ENCODE results near the gene TVP23C. TPM values are rescaled to one million over a fixed set of nuclear protein-coding genes. Genes with fewer than 3 reads are reported as not detected.
"Not testable (repeated sequence)": the region's sequence is repeated elsewhere in the genome, so short reads cannot be mapped to it uniquely, and the experiment has no call there.

Gene TVP23C
- total RNA-seq, 4 donors from 2014 or later, result 3.8 to 17.0 (median 8.4) TPM

DNA sequence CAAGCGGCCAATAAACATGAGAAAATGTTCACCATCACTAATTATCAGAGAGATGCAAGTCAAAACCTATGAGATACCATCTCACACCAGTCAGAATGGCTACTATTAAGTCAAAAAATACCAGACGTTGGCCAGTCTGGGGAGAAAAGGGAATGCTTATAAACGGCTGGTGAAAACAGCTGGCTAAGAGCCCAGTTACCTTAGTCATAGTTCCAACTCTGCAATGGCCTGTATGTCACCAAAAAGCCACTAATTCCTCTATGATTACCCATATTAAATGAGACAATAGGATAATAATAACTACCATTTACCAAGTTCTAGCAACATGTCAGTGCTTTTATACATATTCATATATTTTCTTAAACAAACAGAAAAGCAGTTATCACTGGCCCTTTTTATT lies 52.9 kb downstream of the TVP23C start:
- H3K27ac ChIP-seq, result no peak overlapping the region
- peaks cover 0 to 15% of the 10 kb centered on the region in 2 donors for H3K36me3 ChIP-seq
- H3K4me1 ChIP-seq, result peaks cover 8 to 51% (median 17%) of the 10 kb centered on the region in 3 donors
- whole genome bisulfite sequencing, 2 donors (ENCODE audit: low coverage in 1 of 2), result 32 to 47% methylated on average over 3 of the region's 3 CpGs
- no peak overlapping the region for H3K4me3 ChIP-seq
- H3K9me3 ChIP-seq, result no peaks in the 10 kb centered on the region
- ATAC-seq, result no peak
- H3K27me3 ChIP-seq, result no peaks in the 10 kb centered on the region
- TF ChIP-seq POLR2AphosphoS5 (IDR thresholded peaks at IDR 0.05) (peak; percentile 22), EP300 (IDR thresholded peaks at IDR 0.05) (no peak), POLR2A (IDR thresholded peaks at IDR 0.05) (no peak)
- TF ChIP-seq, protein P1, sequence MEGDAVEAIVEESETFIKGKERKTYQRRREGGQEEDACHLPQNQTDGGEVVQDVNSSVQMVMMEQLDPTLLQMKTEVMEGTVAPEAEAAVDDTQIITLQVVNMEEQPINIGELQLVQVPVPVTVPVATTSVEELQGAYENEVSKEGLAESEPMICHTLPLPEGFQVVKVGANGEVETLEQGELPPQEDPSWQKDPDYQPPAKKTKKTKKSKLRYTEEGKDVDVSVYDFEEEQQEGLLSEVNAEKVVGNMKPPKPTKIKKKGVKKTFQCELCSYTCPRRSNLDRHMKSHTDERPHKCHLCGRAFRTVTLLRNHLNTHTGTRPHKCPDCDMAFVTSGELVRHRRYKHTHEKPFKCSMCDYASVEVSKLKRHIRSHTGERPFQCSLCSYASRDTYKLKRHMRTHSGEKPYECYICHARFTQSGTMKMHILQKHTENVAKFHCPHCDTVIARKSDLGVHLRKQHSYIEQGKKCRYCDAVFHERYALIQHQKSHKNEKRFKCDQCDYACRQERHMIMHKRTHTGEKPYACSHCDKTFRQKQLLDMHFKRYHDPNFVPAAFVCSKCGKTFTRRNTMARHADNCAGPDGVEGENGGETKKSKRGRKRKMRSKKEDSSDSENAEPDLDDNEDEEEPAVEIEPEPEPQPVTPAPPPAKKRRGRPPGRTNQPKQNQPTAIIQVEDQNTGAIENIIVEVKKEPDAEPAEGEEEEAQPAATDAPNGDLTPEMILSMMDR (IDR thresholded peaks at IDR 0.05), result no peak

- H3K9me3 ChIP-seq, result no peaks in the 10 kb centered on the region
- H3K27me3 ChIP-seq, result no peaks in the 10 kb centered on the region
- H3K4me1 ChIP-seq, result peaks cover 8 to 41% (median 15%) of the 10 kb centered on the region in 3 donors
- H3K4me3 ChIP-seq, result no peak overlapping the region
- TF ChIP-seq EP300 (IDR thresholded peaks at IDR 0.05), result no peak
- TF ChIP-seq POLR2A (IDR thresholded peaks at IDR 0.05), result no peak
- WGBS, 2 donors (ENCODE audit: low coverage in 1 of 2), result 94 to 100% methylated on average over 3 of the region's 5 CpGs
- no peak overlapping the region for H3K27ac ChIP-seq
- no peak for ATAC-seq
- peaks cover 0 to 15% of the 10 kb centered on the region in 2 donors for H3K36me3 ChIP-seq
Observed at GRCh38 chr17:15509095-15509494, 54.2 kb downstream of the TVP23C start.

GRCh38 chr17:15508466-15508865 lies 54.8 kb downstream of the TVP23C start:
- Histone ChIP-seq H3K9me3 (no peaks in the 10 kb centered on the region), H3K4me3 (no peak overlapping the region), H3K27ac (no peak overlapping the region), H3K27me3 (no peaks in the 10 kb centered on the region), H3K4me1 (peaks cover 4 to 35% (median 9%) of the 10 kb centered on the region in 3 donors), H3K36me3 (peaks cover 0 to 15% of the 10 kb centered on the region in 2 donors)
- TF ChIP-seq EP300 (IDR thresholded peaks at IDR 0.05) (no peak), POLR2A (IDR thresholded peaks at IDR 0.05) (no peak), POLR2AphosphoS5 (IDR thresholded peaks at IDR 0.05) (no peak)
- TF ChIP-seq, protein P1 (IDR thresholded peaks at IDR 0.05), result no peak
- 54 to 67% methylated on average over 2 to 3 of the region's 7 CpGs for WGBS, 2 donors (ENCODE audit: low coverage in 1 of 2)
- ATAC-seq, result no peak

DNA sequence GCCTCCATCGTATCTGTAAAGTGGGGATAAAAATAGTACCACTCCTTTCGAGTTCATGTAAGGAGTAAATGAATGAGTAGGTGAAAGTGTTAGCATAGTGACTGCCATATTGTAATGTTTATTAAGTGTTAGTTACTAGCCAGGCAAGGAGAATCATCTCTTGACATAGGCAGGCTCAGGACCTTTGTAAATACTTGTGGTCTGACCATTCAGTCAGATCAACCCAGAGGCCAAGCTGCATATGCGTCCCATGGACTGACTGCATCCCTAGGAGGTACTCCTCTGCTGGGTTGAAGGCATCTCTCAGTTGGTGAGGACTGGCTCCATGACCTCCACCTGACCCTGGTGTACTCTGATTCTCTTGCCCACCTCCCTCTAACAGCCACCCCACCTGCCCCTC lies 55.4 kb downstream of the TVP23C start:
- ATAC-seq, result no peak
- 79% methylated on average over 2 of the region's 3 CpGs; no CpG with 5 or more reads in 1 of the 2 donors for WGBS, 2 donors (ENCODE audit: low coverage in 1 of 2)

GRCh38 chr17:15507001-15507400 lies 56.3 kb downstream of the TVP23C start:
- 96 to 100% methylated on average over 3 to 9 of the region's 9 CpGs for WGBS, 2 donors (ENCODE audit: low coverage in 1 of 2)
- peaks cover 0 to 33% (median 3%) of the 10 kb centered on the region in 3 donors for H3K4me1 ChIP-seq
- H3K27me3 ChIP-seq, result no peaks in the 10 kb centered on the region
- no peak overlapping the region for H3K27ac ChIP-seq
- no peak for TF ChIP-seq POLR2AphosphoS5 (IDR thresholded peaks at IDR 0.05)
- no peak for TF ChIP-seq POLR2A (IDR thresholded peaks at IDR 0.05)
- TF ChIP-seq EP300 (IDR thresholded peaks at IDR 0.05), result no peak
- TF ChIP-seq, protein P1 (IDR thresholded peaks at IDR 0.05), result no peak
- ATAC-seq, result no peak
- H3K4me3 ChIP-seq, result no peak overlapping the region
- H3K9me3 ChIP-seq, result no peaks in the 10 kb centered on the region
- peaks cover 0 to 15% of the 10 kb centered on the region in 2 donors for H3K36me3 ChIP-seq

More for the DNA sequence above, 55.4 kb downstream of the TVP23C start:
- Histone ChIP-seq H3K9me3 (no peaks in the 10 kb centered on the region), H3K4me1 (peaks cover 3 to 35% (median 4%) of the 10 kb centered on the region in 3 donors), H3K4me3 (no peak overlapping the region), H3K27ac (no peak overlapping the region), H3K27me3 (no peaks in the 10 kb centered on the region), H3K36me3 (peaks cover 0 to 15% of the 10 kb centered on the region in 2 donors)
- TF ChIP-seq POLR2A (IDR thresholded peaks at IDR 0.05), result no peak
- no peak for TF ChIP-seq POLR2AphosphoS5 (IDR thresholded peaks at IDR 0.05)
- TF ChIP-seq, protein P1 (IDR thresholded peaks at IDR 0.05), result no peak
- TF ChIP-seq EP300 (IDR thresholded peaks at IDR 0.05), result no peak

- H3K4me3 ChIP-seq, H3K27ac ChIP-seq, H3K9me3 ChIP-seq, ATAC-seq, H3K27me3 ChIP-seq: not testable (repeated sequence)
- peaks cover 0 to 29% (median 7%) of the 10 kb centered on the region in 3 donors for H3K4me1 ChIP-seq
- peaks cover 0 to 15% of the 10 kb centered on the region in 2 donors for H3K36me3 ChIP-seq
- no CpG with 5 or more reads among the region's 32 CpGs for WGBS, 2 donors (ENCODE audit: low coverage in 1 of 2)
Observed at GRCh38 chr17:15505708-15506107, 57.6 kb downstream of the TVP23C start.

Data from gastroesophageal sphincter (tissue), 4 donors.